Measurements from ENCODE around the gene CACNA2D3. TPM values are rescaled to one million over a fixed set of nuclear protein-coding genes. Genes with fewer than 3 reads are reported as not detected.

The CACNA2D3 gene
- total RNA-seq, 2 experiments from 2014 or later: not detected

GRCh38 chr3:54344601-54345231, 222.4 kb downstream of the CACNA2D3 start:
- Histone ChIP-seq H2AFZ (ENCODE audit: low read length) (no peak overlapping the region), H3K79me2 (ENCODE audit: insufficient read depth, low read depth, low read length) (no peaks in the 10 kb centered on the region), H3K27ac (ENCODE audit: low read depth, low read length, poor library complexity, severe bottlenecking) (no peak overlapping the region), H3K4me2 (ENCODE audit: low read length) (no peak overlapping the region), H3K9me3 (ENCODE audit: low read length) (no peaks in the 10 kb centered on the region), H3K4me3 (ENCODE audit: low read depth, low read length, poor library complexity, severe bottlenecking) (no peak overlapping the region), H4K20me1 (ENCODE audit: insufficient read depth, low read length) (no peaks in the 10 kb centered on the region), H3K36me3 (ENCODE audit: insufficient read depth, low read length) (no peaks in the 10 kb centered on the region), H3K9me2 (ENCODE audit: insufficient read depth, low read length) (no peaks in the 10 kb centered on the region), H3K4me1 (ENCODE audit: insufficient read depth, low read length, poor library complexity, severe bottlenecking) (no peaks in the 10 kb centered on the region)
- DNase-seq (ENCODE audit: low spot score): no peak
- BruUV-seq (replicated peaks): no TSS peak
- POLR2A ChIA-PET: interaction anchor here (0.6 kb wide), 1 partner anchor 56 kb away, joined by 3 read pairs; no protein-coding TSS in a partner anchor
- TF ChIP-seq CTCF (conservative IDR thresholded peaks at IDR 0.05; ENCODE audit: low read length) (no peak), EZH2phosphoT487 (IDR thresholded peaks at IDR 0.05; ENCODE audit: borderline replicate concordance, low read depth, low read length) (no peak)
- intact Hi-C loops (cut with micrococcal nuclease; ENCODE audit: unreplicated experiment): no loop called here
- CTCF ChIA-PET (ENCODE audit: unreplicated experiment): no interaction called here

- Histone ChIP-seq H3K27ac (ENCODE audit: low read depth, low read length, poor library complexity, severe bottlenecking) (no peak overlapping the region), H3K9me3 (ENCODE audit: low read length) (no peaks in the 10 kb centered on the region), H3K4me1 (ENCODE audit: insufficient read depth, low read length, poor library complexity, severe bottlenecking) (no peaks in the 10 kb centered on the region), H3K9me2 (ENCODE audit: insufficient read depth, low read length) (no peaks in the 10 kb centered on the region), H2AFZ (ENCODE audit: low read length) (no peak overlapping the region), H3K4me3 (ENCODE audit: low read depth, low read length, poor library complexity, severe bottlenecking) (no peak overlapping the region), H3K36me3 (ENCODE audit: insufficient read depth, low read length) (no peaks in the 10 kb centered on the region), H3K4me2 (ENCODE audit: low read length) (no peak overlapping the region), H4K20me1 (ENCODE audit: insufficient read depth, low read length) (no peaks in the 10 kb centered on the region), H3K79me2 (ENCODE audit: insufficient read depth, low read depth, low read length) (no peaks in the 10 kb centered on the region)
- intact Hi-C loops (cut with micrococcal nuclease; ENCODE audit: unreplicated experiment): no loop called here
- DNase-seq (ENCODE audit: low spot score): no peak
- POLR2A ChIA-PET: no interaction called here
- no TSS peak for BruUV-seq (replicated peaks)
- CTCF ChIA-PET (ENCODE audit: unreplicated experiment): no interaction called here
- no peak for TF ChIP-seq EZH2phosphoT487 (IDR thresholded peaks at IDR 0.05; ENCODE audit: borderline replicate concordance, low read depth, low read length)
These were observed 223.6 kb downstream of the CACNA2D3 start for GRCh38 chr3:54345847-54346375.

GRCh38 chr3:54347060-54347459, 224.7 kb downstream of the CACNA2D3 start:
- Histone ChIP-seq H2AFZ (ENCODE audit: low read length) (no peak overlapping the region), H3K4me1 (ENCODE audit: insufficient read depth, low read length, poor library complexity, severe bottlenecking) (no peaks in the 10 kb centered on the region), H3K9me3 (ENCODE audit: low read length) (no peaks in the 10 kb centered on the region), H3K27ac (ENCODE audit: low read depth, low read length, poor library complexity, severe bottlenecking) (no peak overlapping the region), H3K9me2 (ENCODE audit: insufficient read depth, low read length) (no peaks in the 10 kb centered on the region), H3K79me2 (ENCODE audit: insufficient read depth, low read depth, low read length) (no peaks in the 10 kb centered on the region), H4K20me1 (ENCODE audit: insufficient read depth, low read length) (no peaks in the 10 kb centered on the region), H3K4me3 (ENCODE audit: low read depth, low read length, poor library complexity, severe bottlenecking) (no peak overlapping the region), H3K36me3 (ENCODE audit: insufficient read depth, low read length) (no peaks in the 10 kb centered on the region), H3K4me2 (ENCODE audit: low read length) (no peak overlapping the region)
- TF ChIP-seq EZH2phosphoT487 (IDR thresholded peaks at IDR 0.05; ENCODE audit: borderline replicate concordance, low read depth, low read length) (no peak), CTCF (conservative IDR thresholded peaks at IDR 0.05; ENCODE audit: low read length) (no peak)
- POLR2A ChIA-PET: interaction anchor here (0.7 kb wide), 1 partner anchor 32 kb away, joined by 3 read pairs; no protein-coding TSS in a partner anchor
- no peak for DNase-seq (ENCODE audit: low spot score)
- BruUV-seq (replicated peaks): no TSS peak
- intact Hi-C loops (cut with micrococcal nuclease; ENCODE audit: unreplicated experiment): no loop called here
- CTCF ChIA-PET (ENCODE audit: unreplicated experiment): no interaction called here
